Kidney tubule cell (primary cell): Measurements from ENCODE around the gene KIAA1614.

Experiments used
- DNase-seq: peaks from one replicate; pipeline ENCODE4 v3.0.0-alpha.2; 2018; ENCODE audit warnings: low spot score

The KIAA1614 gene

DNA sequence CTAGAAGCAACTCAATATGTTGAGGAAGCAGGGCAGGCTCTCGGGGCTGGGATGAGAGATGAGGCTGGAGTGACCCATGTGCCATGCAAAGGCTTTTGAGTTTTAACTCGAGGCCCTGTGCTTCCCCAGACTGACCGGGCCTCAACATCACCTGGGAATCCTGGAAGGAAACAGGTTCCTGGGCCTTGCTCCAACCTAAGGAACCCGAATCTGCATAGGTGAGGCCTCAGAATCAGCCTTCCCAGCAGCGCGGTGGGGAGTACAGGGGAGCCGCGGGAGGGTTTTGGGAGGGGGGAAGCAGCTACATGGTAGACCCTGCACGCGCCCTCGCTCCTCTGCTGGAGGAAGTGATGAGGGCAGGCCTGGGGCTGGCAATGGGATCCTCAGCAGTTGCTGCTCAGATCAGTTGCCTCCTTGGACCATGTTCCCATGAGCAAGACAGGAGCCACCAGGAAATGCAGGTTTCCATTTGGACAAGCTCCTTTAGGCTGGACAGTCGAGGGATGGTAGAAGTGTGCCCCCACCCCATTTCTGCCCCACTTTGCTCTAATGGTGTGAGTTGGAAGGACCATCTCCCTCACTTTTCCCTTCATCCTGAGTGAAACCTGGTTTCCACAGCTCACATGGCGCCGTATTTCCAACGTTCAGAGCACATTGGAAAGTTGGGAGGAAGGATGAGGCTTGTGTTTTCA is 4.5 kb upstream of the KIAA1614 start:
- DNase-seq, result no peak

DNA sequence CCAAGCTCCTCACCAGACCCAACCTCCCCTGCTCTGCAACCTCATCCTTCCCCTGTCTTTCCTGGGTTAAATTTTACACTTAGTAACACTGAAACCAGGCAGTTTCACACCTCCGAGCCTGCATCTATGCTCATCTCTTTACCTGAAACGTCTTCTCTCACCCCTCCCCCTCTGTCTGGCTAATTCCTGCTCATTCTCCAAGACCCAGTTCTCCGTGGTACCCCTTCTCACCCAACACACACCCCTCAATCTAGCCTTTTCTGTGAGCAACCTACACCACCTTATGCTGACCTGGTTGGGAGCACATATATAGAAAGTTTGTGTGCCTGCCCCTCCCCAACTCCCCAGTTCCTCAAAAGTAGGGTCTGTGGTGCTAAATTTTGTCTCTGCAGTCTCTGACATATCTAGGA is 3.7 kb upstream of the KIAA1614 start:
- no peak for DNase-seq

GRCh38 chr1:180909462-180909976 is 3.2 kb upstream of the KIAA1614 start:
- peak; percentile 53 for DNase-seq

DNA sequence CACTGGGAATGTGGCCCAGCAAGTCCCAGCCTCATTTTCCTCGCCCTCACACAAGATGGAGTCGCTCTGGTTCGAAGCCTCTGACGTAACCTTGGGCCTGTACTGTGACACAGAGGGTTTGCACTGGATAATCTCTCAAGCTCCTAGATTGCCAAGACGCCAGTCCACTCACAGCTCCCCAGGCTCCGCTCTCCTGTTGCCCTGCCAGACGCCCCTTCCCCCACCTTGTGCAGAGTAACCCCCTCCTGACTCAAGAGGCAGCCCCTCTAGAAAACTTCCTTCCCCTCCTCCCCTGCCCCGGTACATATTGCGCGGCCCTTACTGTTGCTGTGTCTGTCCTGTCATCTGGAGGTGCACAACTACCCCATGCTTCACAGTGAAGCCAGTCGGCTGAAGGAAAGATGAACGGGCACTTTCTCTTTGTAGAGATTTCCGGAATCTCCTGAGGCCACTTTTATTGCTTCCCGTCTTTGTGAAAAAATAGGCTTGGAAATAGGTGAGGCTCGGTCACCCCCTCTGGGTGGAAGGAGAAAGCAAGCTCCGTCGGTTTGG is 981 bp upstream of the KIAA1614 start:
- peak; percentile 39 for DNase-seq

GRCh38 chr1:180912211-180912800 is 391 bp upstream of the KIAA1614 start:
- DNase-seq, result peak; percentile 32

DNA sequence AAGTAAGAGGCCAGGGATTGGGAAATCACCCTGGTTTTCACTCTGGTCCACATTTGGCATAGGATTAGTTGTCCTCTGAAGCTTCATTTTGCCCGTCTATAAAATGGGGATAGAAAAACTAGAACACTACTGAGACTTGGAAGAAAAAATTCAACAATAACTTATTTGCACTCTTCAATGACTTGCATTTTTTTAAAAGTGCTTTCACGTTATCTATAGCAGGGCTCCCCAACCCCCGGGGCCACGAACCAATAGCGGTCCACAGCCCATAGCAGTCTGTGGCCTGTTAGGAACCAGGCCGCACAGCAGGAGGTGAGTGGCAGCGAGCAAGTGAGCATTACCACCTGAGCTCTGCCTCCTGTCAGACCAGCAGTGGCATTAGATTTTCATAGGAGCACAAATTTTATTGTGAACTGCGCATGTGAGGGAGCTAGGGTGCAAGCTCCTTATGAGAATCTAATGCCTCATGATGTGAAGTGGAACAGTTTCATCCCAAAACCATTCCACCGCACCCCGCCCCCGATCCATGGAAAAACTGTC is 2.8 kb downstream of the KIAA1614 start:
- no peak for DNase-seq

DNA sequence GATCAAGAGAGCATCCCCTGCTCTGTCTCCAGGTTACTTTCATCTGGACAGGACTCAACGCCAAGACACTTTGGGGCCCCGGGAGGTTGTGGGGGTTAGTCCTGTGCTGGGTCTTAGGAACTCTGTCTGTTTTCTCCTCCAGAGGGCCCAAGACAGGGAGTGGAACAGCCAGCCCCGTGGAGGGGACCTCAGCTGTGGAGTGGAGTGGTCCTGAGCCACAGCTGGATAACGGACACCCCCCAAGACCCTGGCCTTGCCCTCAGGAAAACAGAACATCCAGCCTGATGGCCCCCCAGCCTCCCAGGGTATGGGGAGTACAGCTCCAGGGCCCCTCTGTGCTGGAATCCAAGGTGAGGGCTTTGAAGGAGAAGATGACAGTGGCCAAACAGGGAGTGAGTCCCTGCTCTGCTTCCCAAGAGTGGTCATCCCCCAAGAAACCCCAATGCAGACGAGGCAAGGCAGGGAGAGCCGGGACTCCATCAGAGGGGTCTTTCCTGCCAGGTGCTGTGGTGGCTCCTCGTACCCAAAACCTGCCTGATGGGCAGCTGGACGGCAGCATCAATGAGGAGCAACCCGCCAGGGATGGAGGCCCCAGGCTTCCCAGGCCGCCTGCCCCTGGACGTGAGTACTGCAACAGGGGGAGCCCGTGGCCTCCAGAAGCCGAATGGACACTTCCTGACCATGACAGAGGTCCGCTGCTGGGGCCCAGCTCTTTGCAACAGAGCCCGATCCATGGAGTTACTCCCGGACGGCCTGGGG is 3.5 kb downstream of the KIAA1614 start:
- no peak for DNase-seq

- DNase-seq, result no peak
These were observed 4.1 kb downstream of the KIAA1614 start for GRCh38 chr1:180916771-180917170.

- no peak for DNase-seq
These were observed 4.8 kb downstream of the KIAA1614 start for GRCh38 chr1:180917306-180918065.

DNA sequence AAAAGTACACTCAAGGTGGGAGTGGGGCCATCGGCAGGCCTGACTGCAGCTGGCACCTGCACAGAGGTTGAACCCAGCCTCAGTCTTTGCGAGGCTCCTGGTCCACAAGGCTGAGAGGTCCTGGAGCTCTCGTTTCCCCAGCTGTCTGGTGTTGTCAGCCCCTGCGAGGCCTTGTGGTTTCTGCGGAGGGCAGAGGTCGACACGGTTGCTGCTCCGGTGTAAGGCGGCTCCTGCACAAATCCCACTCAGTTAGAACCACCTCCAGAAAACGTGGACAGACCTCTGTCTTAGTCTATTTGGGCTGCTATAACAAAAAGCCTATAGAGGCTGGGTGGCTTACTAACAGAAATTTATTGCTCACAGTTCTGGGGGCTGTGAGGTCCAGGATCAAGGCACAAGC is 5.8 kb downstream of the KIAA1614 start:
- DNase-seq, result no peak

GRCh38 chr1:180919183-180919700 is 6.5 kb downstream of the KIAA1614 start:
- DNase-seq, result no peak

GRCh38 chr1:180920193-180920592 is 7.5 kb downstream of the KIAA1614 start:
- DNase-seq, result no peak

- DNase-seq, result no peak
These were observed 8.0 kb downstream of the KIAA1614 start for GRCh38 chr1:180920702-180921101.

DNA sequence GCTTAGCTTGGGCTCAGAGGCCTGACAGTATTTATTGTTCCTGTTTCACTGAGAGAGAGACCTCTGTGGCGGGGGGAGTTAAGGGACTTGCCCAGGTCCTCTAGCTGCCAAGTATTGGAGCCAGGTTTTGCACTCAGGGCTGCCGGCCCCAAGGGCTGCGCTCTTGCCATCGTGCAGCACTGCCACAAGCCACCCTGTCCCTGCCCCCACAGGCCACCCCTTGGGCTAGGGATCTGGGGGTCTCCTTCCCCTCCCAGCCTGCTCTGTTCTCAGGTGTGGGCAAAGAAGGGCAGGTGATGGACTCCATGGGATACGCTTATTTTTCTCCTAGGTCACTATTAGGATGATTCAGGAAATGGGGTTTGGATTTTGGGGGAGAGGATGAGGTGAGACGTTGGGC is 8.7 kb downstream of the KIAA1614 start:
- DNase-seq, result no peak

DNA sequence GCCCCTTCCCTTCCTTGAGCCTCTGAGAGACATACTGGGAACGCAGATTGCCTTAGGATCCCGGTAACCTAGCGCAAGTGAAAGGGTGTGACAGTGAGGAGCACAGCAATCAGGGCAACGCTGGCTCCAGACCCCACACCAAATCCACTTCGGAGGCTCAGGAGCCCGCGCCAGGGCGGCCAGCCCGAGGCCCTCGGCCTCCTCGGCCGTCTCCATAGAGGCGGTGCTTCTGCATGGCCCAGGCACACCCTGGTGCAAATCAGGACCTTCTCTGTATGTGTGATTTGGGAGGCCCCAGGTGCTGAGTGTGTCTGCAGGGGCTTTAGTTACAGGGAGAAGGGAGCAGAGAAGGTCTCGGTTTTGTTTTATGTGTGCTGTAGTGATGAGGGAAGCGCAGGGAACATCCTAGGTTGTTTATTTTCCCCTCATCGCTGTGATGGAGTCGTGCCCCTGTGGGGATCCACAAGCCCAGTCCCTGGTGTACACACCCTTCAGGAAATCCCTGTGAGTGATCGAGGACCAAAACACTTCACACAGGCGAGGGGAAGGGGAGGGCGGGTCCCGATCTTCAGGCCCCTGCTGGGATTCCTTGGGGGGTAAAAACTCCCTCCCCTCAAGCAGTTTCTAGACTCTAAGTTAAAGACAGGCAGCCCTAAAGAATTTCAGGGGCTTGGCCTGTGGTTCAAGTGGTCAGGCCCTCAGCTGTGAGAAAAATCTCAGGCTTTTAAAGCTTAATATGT is 9.4 kb downstream of the KIAA1614 start:
- DNase-seq, result no peak

GRCh38 chr1:180922631-180923015 is 9.9 kb downstream of the KIAA1614 start:
- no peak for DNase-seq

GRCh38 chr1:180923021-180923841 is 10.5 kb downstream of the KIAA1614 start:
- peak; percentile 82 for DNase-seq

DNA sequence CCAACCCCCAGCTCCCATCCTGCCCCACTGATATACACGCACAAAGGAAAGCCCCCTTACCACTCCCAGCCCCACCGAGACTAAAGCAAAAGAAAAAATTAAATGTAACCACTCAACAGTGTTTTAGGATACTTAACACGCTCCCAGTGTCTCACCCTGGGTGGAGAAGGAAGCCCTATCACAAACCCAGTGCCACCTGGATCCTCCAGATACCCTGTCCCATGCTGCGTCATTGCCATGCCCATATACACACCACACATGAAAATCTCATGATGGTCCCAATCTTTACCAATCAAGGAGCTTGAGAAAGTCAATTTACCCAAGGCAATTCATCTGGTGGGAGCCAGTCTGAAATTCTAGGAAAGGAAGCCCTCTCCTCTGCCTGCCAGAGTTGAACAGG is 11.2 kb downstream of the KIAA1614 start:
- DNase-seq, result no peak

DNA sequence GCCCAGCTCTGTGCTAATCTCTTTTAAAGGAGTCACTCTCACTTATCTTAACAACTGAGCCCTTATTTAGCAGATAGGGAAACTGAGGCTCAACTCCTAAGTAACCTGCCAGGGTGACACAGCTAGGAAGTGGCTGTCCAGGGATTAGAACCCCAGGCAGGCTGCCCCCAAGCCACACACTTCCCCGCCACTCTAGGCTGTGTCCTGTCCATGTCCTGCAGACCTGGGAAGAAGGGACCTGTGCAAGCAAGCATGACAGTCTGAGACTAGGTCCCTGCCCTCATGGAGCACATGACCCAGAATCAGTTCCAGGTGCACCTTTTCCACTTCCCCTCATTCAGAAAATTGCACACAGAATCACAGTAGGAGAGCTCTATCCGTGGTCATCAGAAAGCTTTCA is 12.2 kb downstream of the KIAA1614 start:
- DNase-seq, result no peak
